HG02678 (cell line): ENCODE results near the gene CPA3.

Experiments used
- ATAC-seq: cut with Tn5 transposase; IDR thresholded peaks from one replicate; pipeline ENCODE4 v1.9.1; 2021; ENCODE audit warnings: mild to moderate bottlenecking, moderate library complexity; ENCODE audit not compliant: unreplicated experiment

The CPA3 gene

GRCh38 chr3:148856384-148856783 is 8.7 kb upstream of the CPA3 start:
- no peak for ATAC-seq

- ATAC-seq, result no peak
Observed at GRCh38 chr3:148857316-148857715, 7.8 kb upstream of the CPA3 start.

GRCh38 chr3:148861277-148861869 is 3.7 kb upstream of the CPA3 start:
- peak; percentile 77 for ATAC-seq

- no peak for ATAC-seq
Observed at GRCh38 chr3:148863297-148863696, 1.8 kb upstream of the CPA3 start.

- no peak for ATAC-seq
Observed at GRCh38 chr3:148863814-148864213, 1.3 kb upstream of the CPA3 start.

GRCh38 chr3:148866261-148866660 is 1.2 kb downstream of the CPA3 start:
- no peak for ATAC-seq

GRCh38 chr3:148873270-148873927 is 8.3 kb downstream of the CPA3 start:
- ATAC-seq, result no peak

- no peak for ATAC-seq
Observed at GRCh38 chr3:148873977-148874376, 8.9 kb downstream of the CPA3 start.

- no peak for ATAC-seq
Observed at GRCh38 chr3:148878095-148878494, 13.0 kb downstream of the CPA3 start.

GRCh38 chr3:148879256-148879655 is 14.2 kb downstream of the CPA3 start:
- ATAC-seq, result no peak

- ATAC-seq, result no peak
Observed at GRCh38 chr3:148880681-148881080, 15.6 kb downstream of the CPA3 start.

- no peak for ATAC-seq
Observed at GRCh38 chr3:148881286-148881685, 16.2 kb downstream of the CPA3 start.

GRCh38 chr3:148882288-148882687 is 17.2 kb downstream of the CPA3 start:
- ATAC-seq, result no peak

GRCh38 chr3:148883163-148883562 is 18.1 kb downstream of the CPA3 start:
- no peak for ATAC-seq

- no peak for ATAC-seq
Observed at GRCh38 chr3:148884261-148884660, 19.2 kb downstream of the CPA3 start.

GRCh38 chr3:148889828-148890227 is 24.7 kb downstream of the CPA3 start:
- no peak for ATAC-seq

GRCh38 chr3:148896062-148896461 is 31.0 kb downstream of the CPA3 start:
- no peak for ATAC-seq

GRCh38 chr3:148901987-148902791 is 37.1 kb downstream of the CPA3 start:
- no peak for ATAC-seq

- no peak for ATAC-seq
Observed at GRCh38 chr3:148903022-148903442, 37.9 kb downstream of the CPA3 start.

GRCh38 chr3:148903941-148904340 is 38.8 kb downstream of the CPA3 start:
- ATAC-seq, result no peak

GRCh38 chr3:148906667-148907066 is 41.6 kb downstream of the CPA3 start:
- no peak for ATAC-seq

GRCh38 chr3:148911173-148911572 is 46.1 kb downstream of the CPA3 start:
- no peak for ATAC-seq
